RWPE1 (cell line): ENCODE results near the gene CDK13.

Experiments
- CTCF ChIA-PET: fragments of 350-600 bp; sonication (Branson Sonifier 250); formaldehyde crosslinking; extraction: SDS; loops from one replicate; lab custom pipeline; 2021; lab: Yijun Ruan, JAX
- POLR2A ChIA-PET: fragments of 400-600 bp; formaldehyde crosslinking; extraction: SDS; loops from one replicate; lab custom pipeline; 2020; ENCODE audit warnings: antibody characterized with exemption; ENCODE audit not compliant: low non-redundant PET; lab: Yijun Ruan, JAX
- DNase-seq: peaks from one replicate; pipeline ENCODE4 v3.0.0; 2012; ENCODE audit warnings: low spot score
- H3K27ac ChIP-seq: fragments of 450-650 bp; 2 replicates; pipeline ENCODE4 v1.5.1; 2017
- CTCF ChIP-seq: fragments of 450-650 bp; conservative IDR thresholded peaks from 2 replicates; pipeline ENCODE4 v1.5.1; 2017; ENCODE audit warnings: low read depth, mild to moderate bottlenecking

CDK13 gene

GRCh38 chr7:40000734-40001315 is 50.8 kb downstream of the CDK13 start:
- TF ChIP-seq CTCF = no peak
- ChIA-PET CTCF (interaction anchor here (0.7 kb wide), 1 partner anchor 46 kb away, joined by 3 read pairs; no protein-coding TSS in a partner anchor), POLR2A (no interaction called here)
- no peak overlapping the region for H3K27ac ChIP-seq
- no peak for DNase-seq

DNA sequence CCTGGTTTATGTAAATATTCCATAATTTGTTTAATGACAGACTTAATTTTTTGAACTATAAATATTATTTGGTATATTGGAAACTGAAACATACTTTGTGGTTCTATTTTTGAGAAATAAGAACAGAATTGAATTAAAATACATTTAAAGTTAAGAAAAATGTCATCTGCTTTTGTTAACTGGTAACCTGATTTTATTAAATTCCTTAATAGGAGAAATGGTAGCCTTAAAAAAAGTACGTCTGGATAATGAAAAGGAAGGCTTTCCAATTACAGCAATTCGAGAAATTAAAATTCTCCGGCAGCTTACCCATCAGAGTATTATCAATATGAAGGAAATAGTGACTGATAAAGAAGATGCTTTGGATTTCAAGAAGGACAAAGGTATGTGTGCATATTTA is 51.6 kb downstream of the CDK13 start:
- no peak for DNase-seq
- H3K27ac ChIP-seq = no peak overlapping the region
- POLR2A ChIA-PET = no interaction called here
- CTCF ChIA-PET = no interaction called here
- TF ChIP-seq CTCF = no peak

DNA sequence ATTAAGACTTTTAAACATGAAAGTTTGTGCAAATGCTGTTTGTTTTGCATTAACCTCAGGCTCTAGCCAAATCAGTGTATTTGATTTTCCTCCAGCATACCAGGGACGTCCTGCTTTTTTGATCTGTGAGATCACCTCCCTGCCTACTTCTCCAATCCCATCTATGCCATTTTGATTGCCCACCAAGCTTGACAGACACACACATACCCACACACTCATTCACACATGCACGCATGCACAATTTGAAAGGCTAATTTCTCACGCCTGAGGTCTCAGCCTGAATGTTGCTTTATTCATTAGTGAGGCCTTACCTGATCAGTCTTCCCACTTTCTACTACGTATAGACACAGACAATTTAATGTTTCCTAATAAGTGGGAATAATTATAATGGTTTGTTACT is 53.5 kb downstream of the CDK13 start:
- ChIA-PET CTCF (no interaction called here), POLR2A (no interaction called here)
- H3K27ac ChIP-seq = no peak overlapping the region
- no peak for TF ChIP-seq CTCF
- no peak for DNase-seq

- ChIA-PET POLR2A (no interaction called here), CTCF (no interaction called here)
- DNase-seq = peak; percentile 12
- no peak for TF ChIP-seq CTCF
- no peak overlapping the region for H3K27ac ChIP-seq
Measured at GRCh38 chr7:40008223-40008815, 58.3 kb downstream of the CDK13 start.

GRCh38 chr7:40009301-40009700 is 59.2 kb downstream of the CDK13 start:
- TF ChIP-seq CTCF = no peak
- ChIA-PET CTCF (no interaction called here), POLR2A (no interaction called here)
- no peak for DNase-seq
- H3K27ac ChIP-seq = no peak overlapping the region

- H3K27ac ChIP-seq = no peak overlapping the region
- TF ChIP-seq CTCF = no peak
- POLR2A ChIA-PET = no interaction called here
- no peak for DNase-seq
- CTCF ChIA-PET = interaction anchor here (0.6 kb wide), 2 partner anchors 116 to 773 kb away, joined by 3 to 4 read pairs; no protein-coding TSS in a partner anchor
Measured at GRCh38 chr7:40014376-40014775, 64.3 kb downstream of the CDK13 start.
